Testis (tissue), 2 donors: ENCODE data around the gene TCF7L2.

Source experiments
- CTCF ChIP-seq, 3 experiments: fragments of 450-650 bp in 2 of 3; fragments of 200-600 bp in 1 of 3; sonication (generic) in 1 of 3; IDR thresholded peaks; one replicate each; pipeline ENCODE4 v1.5.1; 2016 to 2019; ENCODE audit warnings: antibody characterized with exemption in 3 of 3, mild to moderate bottlenecking in 2 of 3, moderate library complexity in 1 of 3
- POLR2A ChIP-seq: fragments of 450-650 bp; IDR thresholded peaks from one replicate; pipeline ENCODE4 v1.6.1; 2017; ENCODE audit warnings: antibody characterized with exemption, mild to moderate bottlenecking, moderate library complexity

- peak; percentile 71 for TF ChIP-seq POLR2A
- no peak for TF ChIP-seq CTCF (IDR thresholded peaks at IDR 0.05)
These were observed at the start of gene TCF7L2 for GRCh38 chr10:112949875-112950507.
